PC-3 (cell line): ENCODE measurements around the gene ZNF354C. TPM values are rescaled to one million over a fixed set of nuclear protein-coding genes. Genes with fewer than 3 reads are reported as not detected.
A peak's percentile ranks its signal among the peaks of the same experiment; 100 is the strongest.

Source experiments
- ATAC-seq: fragments of 200-7000 bp; cut with Tn5 transposase; 2 replicates; pipeline ENCODE4 v1.9.1; 2020; ENCODE audit warnings: mild to moderate bottlenecking, moderate library complexity
- Bru-seq: library from RNA; stranded (reverse); fragments of 400-500 nt; gene quantifications from one replicate; lab custom pipeline; 2021; lab: Mats Ljungman, UMichigan
- BruChase-seq, 2 experiments: library from RNA; stranded (reverse); fragments of 400-500 nt; gene quantifications; one replicate each; lab custom pipeline; 2021; lab: Mats Ljungman, UMichigan
- BruUV-seq: library from RNA; stranded (reverse); fragments of 400-500 nt; replicated peaks from 2 replicates; lab custom pipeline; 2021; lab: Mats Ljungman, UMichigan
- CTCF ChIA-PET: fragments of 300-600 bp; sonication (Branson Sonifier 250); formaldehyde crosslinking; loops from one replicate; lab custom pipeline; 2022; ENCODE audit warnings: antibody characterized with exemption; lab: Charles Lee
- POLR2A ChIA-PET: fragments of 300-600 bp; sonication (Branson Sonifier 250); formaldehyde crosslinking; loops from one replicate; lab custom pipeline; 2022; ENCODE audit warnings: antibody characterized with exemption; ENCODE audit not compliant: unreplicated experiment; lab: Charles Lee
- DNase-seq: peaks from one replicate; pipeline ENCODE4 v3.0.0-alpha.2; 2015
- H2AFZ ChIP-seq: fragments of 300-600 bp; sonication (generic); 2 replicates; pipeline ENCODE4 v1.6.0; 2016; ENCODE audit warnings: antibody characterized with exemption, low read length
- H3F3A ChIP-seq: fragments of 300-600 bp; sonication (generic); one replicate; pipeline ENCODE4 v1.6.0; 2017; ENCODE audit warnings: antibody characterized with exemption, low read length, control low read depth, mild to moderate bottlenecking; ENCODE audit not compliant: unreplicated experiment
- H3K27ac ChIP-seq: fragments of 300-600 bp; sonication (generic); 2 replicates; pipeline ENCODE4 v1.5.1; 2016; ENCODE audit warnings: mild to moderate bottlenecking, low read length
- H3K27me3 ChIP-seq: fragments of 300-600 bp; sonication (generic); 2 replicates; pipeline ENCODE4 v1.6.1; 2016; ENCODE audit warnings: low read length, mixed read lengths
- H3K36me3 ChIP-seq: fragments of 300-600 bp; sonication (generic); 2 replicates; pipeline ENCODE4 v1.6.1; 2016; ENCODE audit warnings: low read depth, mixed run types, low read length, mixed read lengths
- H3K4me1 ChIP-seq: fragments of 300-600 bp; sonication (generic); 2 replicates; pipeline ENCODE4 v1.5.1; 2016; ENCODE audit warnings: low read length; ENCODE audit not compliant: insufficient read depth
- H3K4me2 ChIP-seq: fragments of 300-600 bp; sonication (generic); 2 replicates; pipeline ENCODE4 v1.6.0; 2016; ENCODE audit warnings: low read length
- H3K4me3 ChIP-seq: fragments of 300-600 bp; sonication (generic); 2 replicates; pipeline ENCODE4 v1.5.1; 2016; ENCODE audit warnings: mild to moderate bottlenecking, low read length, mixed read lengths
- H3K79me2 ChIP-seq: fragments of 300-600 bp; sonication (generic); 2 replicates; pipeline ENCODE4 v1.6.1; 2017; ENCODE audit warnings: low read length, mixed read lengths
- H3K9ac ChIP-seq: fragments of 300-600 bp; sonication (generic); 2 replicates; pipeline ENCODE4 v1.6.0; 2016; ENCODE audit warnings: mild to moderate bottlenecking, low read length
- H3K9me2 ChIP-seq: fragments of 300-600 bp; sonication (generic); replicated peaks from 2 replicates; pipeline ENCODE4 v1.6.1; 2016; ENCODE audit warnings: mixed run types, low read length, mixed read lengths
- H3K9me3 ChIP-seq: fragments of 300-600 bp; sonication (generic); 2 replicates; pipeline ENCODE4 v1.6.1; 2016; ENCODE audit warnings: low read length, mixed read lengths
- H4K20me1 ChIP-seq: fragments of 300-600 bp; sonication (generic); 2 replicates; pipeline ENCODE4 v1.6.1; 2016; ENCODE audit warnings: low read length, mixed read lengths
- EZH2 ChIP-seq: fragments of 300-600 bp; sonication (generic); IDR thresholded peaks from one replicate; pipeline ENCODE4 v1.6.1; 2017; ENCODE audit warnings: antibody characterized with exemption, mild to moderate bottlenecking, low read length; ENCODE audit not compliant: unreplicated experiment
- EZH2phosphoT487 ChIP-seq: fragments of 300-600 bp; sonication (generic); IDR thresholded peaks from 2 replicates; pipeline ENCODE4 v1.6.1; 2018; ENCODE audit warnings: mild to moderate bottlenecking, antibody characterized with exemption, low read length, borderline replicate concordance
- intact Hi-C: fragments of 100-400 bp; cut with micrococcal nuclease; formaldehyde crosslinking; loops from 2 replicates; pipeline ENCODE4 v1.9.0; 2023
- long read RNA-seq: library from polyadenylated mRNA; unstranded; transcript quantifications from one replicate; pipeline ENCODE4 v2.0.0, GENCODE V29; 2021; ENCODE audit not compliant: unreplicated experiment
- total RNA-seq: library from RNA; depleted of rRNA; stranded (reverse); fragments of >200 nt; gene quantifications from 2 replicates; pipeline ENCODE4 v1.2.3, GENCODE V29; 2014; rRNA removed
- TF ChIP-seq, protein P1 (sequence below): fragments of 300-600 bp; sonication (generic); conservative IDR thresholded peaks from 2 replicates; pipeline ENCODE4 v1.5.1; 2017; ENCODE audit warnings: antibody characterized with exemption, low read depth, mild to moderate bottlenecking, low read length

The ZNF354C gene
- total RNA-seq = not detected in 2 replicates
- Bru-seq, nascent RNA = percentile 10 among the genes with signal in this experiment
- BruChase-seq, experiment 1, labeled RNA remaining after a 6-hour chase = percentile 10 among the genes with signal in this experiment
- BruChase-seq, experiment 2, labeled RNA remaining after a 2-hour chase = percentile 8 among the genes with signal in this experiment
- long read RNA-seq = 0 reads

- CTCF ChIA-PET = no interaction called here
- H3K27me3 ChIP-seq = no peaks in the 10 kb centered on the region
- intact Hi-C loops = no loop called here
- no peaks in the 10 kb centered on the region for H3K4me1 ChIP-seq
- H3K36me3 ChIP-seq = no peaks in the 10 kb centered on the region
- POLR2A ChIA-PET = no interaction called here
- no peak for TF ChIP-seq EZH2phosphoT487
- no peak for TF ChIP-seq EZH2
- TF ChIP-seq, protein P1, sequence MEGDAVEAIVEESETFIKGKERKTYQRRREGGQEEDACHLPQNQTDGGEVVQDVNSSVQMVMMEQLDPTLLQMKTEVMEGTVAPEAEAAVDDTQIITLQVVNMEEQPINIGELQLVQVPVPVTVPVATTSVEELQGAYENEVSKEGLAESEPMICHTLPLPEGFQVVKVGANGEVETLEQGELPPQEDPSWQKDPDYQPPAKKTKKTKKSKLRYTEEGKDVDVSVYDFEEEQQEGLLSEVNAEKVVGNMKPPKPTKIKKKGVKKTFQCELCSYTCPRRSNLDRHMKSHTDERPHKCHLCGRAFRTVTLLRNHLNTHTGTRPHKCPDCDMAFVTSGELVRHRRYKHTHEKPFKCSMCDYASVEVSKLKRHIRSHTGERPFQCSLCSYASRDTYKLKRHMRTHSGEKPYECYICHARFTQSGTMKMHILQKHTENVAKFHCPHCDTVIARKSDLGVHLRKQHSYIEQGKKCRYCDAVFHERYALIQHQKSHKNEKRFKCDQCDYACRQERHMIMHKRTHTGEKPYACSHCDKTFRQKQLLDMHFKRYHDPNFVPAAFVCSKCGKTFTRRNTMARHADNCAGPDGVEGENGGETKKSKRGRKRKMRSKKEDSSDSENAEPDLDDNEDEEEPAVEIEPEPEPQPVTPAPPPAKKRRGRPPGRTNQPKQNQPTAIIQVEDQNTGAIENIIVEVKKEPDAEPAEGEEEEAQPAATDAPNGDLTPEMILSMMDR = no peak
- H3F3A ChIP-seq = no peaks in the 10 kb centered on the region
- no peak for ATAC-seq
- no peak within 1 kb of the TSS for H2AFZ ChIP-seq
- no peak within 1 kb of the TSS for H3K4me3 ChIP-seq
- H3K9me2 ChIP-seq = no peaks in the 10 kb centered on the region
- DNase-seq = no peak
- BruUV-seq = no TSS peak
- H3K9ac ChIP-seq = no peak within 1 kb of the TSS
- H3K79me2 ChIP-seq = no peaks in the 10 kb centered on the region
- no peak within 1 kb of the TSS for H3K27ac ChIP-seq
- H3K4me2 ChIP-seq = no peak within 1 kb of the TSS
- H4K20me1 ChIP-seq = no peaks in the 10 kb centered on the region
- H3K9me3 ChIP-seq = no peaks in the 10 kb centered on the region
Observed at GRCh38 chr5:179060116-179061008, at the start of gene ZNF354C. Gene ZNF354C, plus strand, starts transcription at chr5:179060373. Its CDS starts 1,696 bp downstream, at chr5:179062069.

GRCh38 chr5:179023528-179024189 is 36.5 kb upstream of the ZNF354C start, which contains the start of gene ZNF879:
Gene ZNF879, plus strand, starts transcription at chr5:179023804. Its CDS starts 1,201 bp downstream, at chr5:179025005.
- peak within 1 kb of the TSS; percentile 64 for H3K4me2 ChIP-seq
- H2AFZ ChIP-seq = peak within 1 kb of the TSS; percentile 82
- H3K4me1 ChIP-seq = no peaks in the 10 kb centered on the region
- no peaks in the 10 kb centered on the region for H3K9me2 ChIP-seq
- H4K20me1 ChIP-seq = no peaks in the 10 kb centered on the region
- intact Hi-C loops = no loop called here
- TF ChIP-seq EZH2 (no peak), EZH2phosphoT487 (no peak)
- TF ChIP-seq, protein P1 = no peak
- H3K79me2 ChIP-seq = no peaks in the 10 kb centered on the region
- BruUV-seq = no TSS peak
- peak within 1 kb of the TSS; percentile 45; the same call in 1 of the 2 replicates for H3K9ac ChIP-seq
- no peaks in the 10 kb centered on the region for H3K27me3 ChIP-seq
- CTCF ChIA-PET = no interaction called here
- H3K36me3 ChIP-seq = no peaks in the 10 kb centered on the region
- no peak within 1 kb of the TSS for H3K27ac ChIP-seq
- H3F3A ChIP-seq = no peaks in the 10 kb centered on the region
- H3K9me3 ChIP-seq = no peaks in the 10 kb centered on the region; the same call in 1 of the 2 replicates
- peak within 1 kb of the TSS; percentile 65 for H3K4me3 ChIP-seq
- POLR2A ChIA-PET = no interaction called here
- peak; percentile 86 for ATAC-seq
- peak; percentile 77 for DNase-seq
